Prostate gland (tissue), 2 donors: ENCODE measurements around the gene DPEP3.

Source experiments
- POLR2A ChIP-seq: fragments of 450-650 bp; IDR thresholded peaks from one replicate; pipeline ENCODE4 v1.6.1; 2016; ENCODE audit warnings: antibody characterized with exemption, mild to moderate bottlenecking
- POLR2AphosphoS5 ChIP-seq: sonication (generic); formaldehyde crosslinking; IDR thresholded peaks from one replicate; pipeline ENCODE4 v1.6.1; 2017; ENCODE audit warnings: antibody characterized with exemption
- TF ChIP-seq, protein P1 (sequence below), 4 experiments: fragments of 200-600 bp in 2 of 4; fragments of 450-650 bp in 2 of 4; sonication (generic) in 2 of 4; IDR thresholded peaks; 1 replicate in 3 of 4; 2 replicates in 1 of 4; pipeline ENCODE4 v1.5.1; 2016 to 2019; ENCODE audit warnings: antibody characterized with exemption in 4 of 4, mild to moderate bottlenecking in 2 of 4, moderate library complexity in 2 of 4

DNA sequence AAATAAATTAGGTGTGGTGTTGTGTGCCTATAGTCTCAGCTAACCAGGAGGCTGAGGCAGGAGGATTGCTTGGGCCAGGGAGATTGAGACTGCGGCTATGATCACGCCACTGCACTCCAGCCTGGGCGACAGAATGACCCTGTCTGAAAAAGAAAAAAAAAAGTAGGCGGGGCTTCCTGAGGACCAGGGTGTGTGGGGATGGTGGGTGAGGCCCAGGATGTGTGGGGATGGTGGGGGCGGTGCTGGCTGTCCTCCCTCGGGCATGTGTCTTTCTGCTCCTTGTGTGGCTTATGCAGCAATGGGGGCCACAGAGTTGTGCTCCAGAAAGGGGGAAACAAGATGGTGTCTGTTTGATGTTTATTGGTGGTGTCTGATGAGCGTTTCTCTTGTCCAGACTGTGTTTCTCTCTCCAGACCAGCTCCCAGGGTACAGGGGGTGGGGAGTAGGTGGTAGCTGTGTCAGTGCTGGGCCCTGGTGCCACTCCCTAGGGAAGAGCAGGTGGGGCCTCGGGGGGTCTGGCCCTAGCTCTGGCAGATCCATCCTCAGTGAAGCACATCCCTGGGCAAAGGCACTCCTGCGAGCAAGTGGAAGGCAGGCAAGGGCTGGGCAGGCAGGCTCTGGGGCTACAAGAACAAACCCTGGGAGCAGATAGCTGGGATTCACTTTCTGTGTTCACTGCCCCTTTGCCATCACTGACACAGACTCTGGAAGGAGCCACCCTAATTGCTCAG, 38.7 kb downstream of the DPEP3 start:
- no peak for TF ChIP-seq POLR2A
- TF ChIP-seq, protein P1, sequence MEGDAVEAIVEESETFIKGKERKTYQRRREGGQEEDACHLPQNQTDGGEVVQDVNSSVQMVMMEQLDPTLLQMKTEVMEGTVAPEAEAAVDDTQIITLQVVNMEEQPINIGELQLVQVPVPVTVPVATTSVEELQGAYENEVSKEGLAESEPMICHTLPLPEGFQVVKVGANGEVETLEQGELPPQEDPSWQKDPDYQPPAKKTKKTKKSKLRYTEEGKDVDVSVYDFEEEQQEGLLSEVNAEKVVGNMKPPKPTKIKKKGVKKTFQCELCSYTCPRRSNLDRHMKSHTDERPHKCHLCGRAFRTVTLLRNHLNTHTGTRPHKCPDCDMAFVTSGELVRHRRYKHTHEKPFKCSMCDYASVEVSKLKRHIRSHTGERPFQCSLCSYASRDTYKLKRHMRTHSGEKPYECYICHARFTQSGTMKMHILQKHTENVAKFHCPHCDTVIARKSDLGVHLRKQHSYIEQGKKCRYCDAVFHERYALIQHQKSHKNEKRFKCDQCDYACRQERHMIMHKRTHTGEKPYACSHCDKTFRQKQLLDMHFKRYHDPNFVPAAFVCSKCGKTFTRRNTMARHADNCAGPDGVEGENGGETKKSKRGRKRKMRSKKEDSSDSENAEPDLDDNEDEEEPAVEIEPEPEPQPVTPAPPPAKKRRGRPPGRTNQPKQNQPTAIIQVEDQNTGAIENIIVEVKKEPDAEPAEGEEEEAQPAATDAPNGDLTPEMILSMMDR (IDR thresholded peaks at IDR 0.05) = no peak
- no peak for TF ChIP-seq POLR2AphosphoS5
